Gastroesophageal sphincter (tissue), 4 donors: ENCODE data around the gene SPOCD1. TPM values are rescaled to one million over a fixed set of nuclear protein-coding genes. Genes with fewer than 3 reads are reported as not detected.

Experiments used
- ATAC-seq: fragments of 150-250 bp; one replicate; pipeline ENCODE4 v1.9.1; 2016; ENCODE audit warnings: mild to moderate bottlenecking, moderate library complexity
- H3K27ac ChIP-seq, 4 donors: fragments of 200-600 bp; sonication (generic) in 3 of 4; 1 replicate in 3 of 4; 2 replicates in 1 of 4; pipeline ENCODE4 v1.5.1; 2016 to 2019
- H3K27me3 ChIP-seq: fragments of 200-600 bp; sonication (generic); one replicate; pipeline ENCODE4 v1.5.1; 2019
- H3K36me3 ChIP-seq, 2 donors: fragments of 200-600 bp; sonication (generic); one replicate each; pipeline ENCODE4 v1.5.1; 2019; ENCODE audit warnings: control low read depth in 1 of 2
- H3K4me1 ChIP-seq, 3 donors: fragments of 200-600 bp; sonication (generic); 1 replicate in 2 of 3; 2 replicates in 1 of 3; pipeline ENCODE4 v1.5.1; 2016 to 2019; ENCODE audit warnings: control low read depth in 2 of 3
- H3K4me3 ChIP-seq, 2 donors: fragments of 200-600 bp; sonication (generic); one replicate each; pipeline ENCODE4 v1.5.1; 2019; ENCODE audit warnings: mild to moderate bottlenecking in 1 of 2, moderate library complexity in 1 of 2
- H3K9me3 ChIP-seq, 3 donors: fragments of 200-600 bp; sonication (generic); one replicate each; pipeline ENCODE4 v1.5.1; 2017 to 2019; ENCODE audit warnings: control low read depth in 2 of 3
- CTCF ChIP-seq, 4 experiments: fragments of 200-600 bp in 2 of 4; fragments of 450-650 bp in 2 of 4; sonication (generic) in 1 of 4; IDR thresholded peaks; one replicate each; pipeline ENCODE4 v1.5.1; 2017 to 2019; ENCODE audit warnings: antibody characterized with exemption in 4 of 4, mild to moderate bottlenecking in 2 of 4, moderate library complexity in 2 of 4
- EP300 ChIP-seq: sonication (generic); formaldehyde crosslinking; IDR thresholded peaks from one replicate; pipeline ENCODE4 v1.6.1; 2017; ENCODE audit warnings: antibody characterized with exemption, mild to moderate bottlenecking
- POLR2A ChIP-seq, 2 donors: fragments of 450-650 bp; IDR thresholded peaks; one replicate each; pipeline ENCODE4 v1.6.1; 2017; ENCODE audit warnings: antibody characterized with exemption in 2 of 2, mild to moderate bottlenecking in 2 of 2, moderate library complexity in 1 of 2
- POLR2AphosphoS5 ChIP-seq: sonication (generic); formaldehyde crosslinking; IDR thresholded peaks from one replicate; pipeline ENCODE4 v1.6.1; 2017; ENCODE audit warnings: antibody characterized with exemption
- WGBS, 2 donors: methylation state at CpG; one replicate each; pipeline ENCODE4 v1.1.5; 2018; ENCODE audit warnings: low coverage in 1 of 2; 5-methylcytosine and 5-hydroxymethylcytosine counted together
- total RNA-seq, 4 donors: library from RNA; depleted of rRNA; stranded (reverse); fragments of >200 nt; gene quantifications; one replicate each; pipeline ENCODE4 v1.1.0, GENCODE V29; 2016

The SPOCD1 gene
- total RNA-seq, 4 donors from 2014 or later, result 0.27 to 1.6 (median 1.3) TPM; not detected in 1

- Histone ChIP-seq H3K27me3 (peaks cover 28% of the 10 kb centered on the region), H3K36me3 (no peaks in the 10 kb centered on the region), H3K4me1 (peaks cover 0 to 49% (median 32%) of the 10 kb centered on the region in 3 donors), H3K4me3 (peak overlapping the region; percentile 64 to 65), H3K9me3 (no peaks in the 10 kb centered on the region), H3K27ac (peak overlapping the region in 2 of 4 donors; percentile 17 to 68)
- ATAC-seq, result peak; percentile 30
- TF ChIP-seq POLR2AphosphoS5 (no peak), EP300 (no peak), CTCF (IDR thresholded peaks at IDR 0.05) (no peak), POLR2A (IDR thresholded peaks at IDR 0.05) (no peak)
- WGBS, 2 donors, result 0% methylated on average over 1 to 5 of the region's 93 CpGs
Observed at GRCh38 chr1:31763671-31764311, 52.0 kb downstream of the SPOCD1 start.

- 0 to 1% methylated on average over 23 to 27 of the region's 60 CpGs for WGBS, 2 donors
- no peaks in the 10 kb centered on the region for H3K36me3 ChIP-seq
- no peaks in the 10 kb centered on the region for H3K9me3 ChIP-seq
- H3K4me3 ChIP-seq, result peak overlapping the region; percentile 64 to 65
- TF ChIP-seq CTCF (IDR thresholded peaks at IDR 0.05) (peak in 3 of 4 experiments; percentile 62 to 85 (median 63)), POLR2A (IDR thresholded peaks at IDR 0.05) (no peak), EP300 (no peak)
- peaks cover 28% of the 10 kb centered on the region for H3K27me3 ChIP-seq
- peak; percentile 38 for ATAC-seq
- H3K4me1 ChIP-seq, result peaks cover 0 to 49% (median 32%) of the 10 kb centered on the region in 3 donors
- H3K27ac ChIP-seq, result peak overlapping the region in 1 of 4 donors; percentile 68
Observed at GRCh38 chr1:31762726-31763670, 52.8 kb downstream of the SPOCD1 start.

- no peaks in the 10 kb centered on the region for H3K9me3 ChIP-seq
- H3K27me3 ChIP-seq, result peaks cover 28% of the 10 kb centered on the region
- peaks cover 0 to 49% (median 32%) of the 10 kb centered on the region in 3 donors for H3K4me1 ChIP-seq
- no peak overlapping the region for H3K27ac ChIP-seq
- H3K36me3 ChIP-seq, result no peaks in the 10 kb centered on the region
- ATAC-seq, result no peak
- 60% methylated on average over 2 of the region's 7 CpGs; no CpG with 5 or more reads in 1 of the 2 donors for WGBS, 2 donors
- TF ChIP-seq CTCF (IDR thresholded peaks at IDR 0.05), result no peak
- TF ChIP-seq EP300, result no peak
- no peak for TF ChIP-seq POLR2AphosphoS5
- TF ChIP-seq POLR2A (IDR thresholded peaks at IDR 0.05), result no peak
- H3K4me3 ChIP-seq, result peak overlapping the region in 1 of 2 donors; percentile 65
Observed at GRCh38 chr1:31762323-31762722, 53.5 kb downstream of the SPOCD1 start.

GRCh38 chr1:31761883-31762282 lies 53.9 kb downstream of the SPOCD1 start:
- Histone ChIP-seq H3K27me3 (peaks cover 28% of the 10 kb centered on the region), H3K36me3 (no peaks in the 10 kb centered on the region), H3K9me3 (no peaks in the 10 kb centered on the region), H3K27ac (no peak overlapping the region), H3K4me3 (no peak overlapping the region), H3K4me1 (peaks cover 0 to 49% (median 32%) of the 10 kb centered on the region in 3 donors)
- no peak for ATAC-seq
- 40 to 47% methylated on average over 5 to 6 of the region's 6 CpGs for WGBS, 2 donors
- no peak for TF ChIP-seq POLR2AphosphoS5
- no peak for TF ChIP-seq EP300
- no peak for TF ChIP-seq POLR2A (IDR thresholded peaks at IDR 0.05)
- no peak for TF ChIP-seq CTCF (IDR thresholded peaks at IDR 0.05)
